Measurements from ENCODE around the gene ATRIP. TPM values are rescaled to one million over a fixed set of nuclear protein-coding genes. Genes with fewer than 3 reads are reported as not detected.

Gene ATRIP
- total and polyA plus RNA-seq, 10 of the 15 experiments (the other 5 are each of a cell fraction or from before 2014, with no cell fraction given): 1.4 to 16.0 (median 10.1) TPM

- ChIA-PET CTCF (interaction anchor here (0.6 to 22.0 kb wide), 9 partner anchors 10 to 157 kb away, joined by 3 to 757 read pairs (median 14); partner anchors contain the start of genes CCDC51 and TMA7), RAD21 (ENCODE audit: unreplicated experiment) (interaction anchor here (0.8 to 5.9 kb wide), 5 partner anchors 31 to 233 kb away, joined by 3 to 259 read pairs (median 28); partner anchors contain the start of gene SLC26A6), SMC1A (ENCODE audit: uncharacterized antibody, unreplicated experiment) (interaction anchor here (0.6 to 8.0 kb wide), 5 partner anchors 19 to 129 kb away, joined by 3 to 287 read pairs (median 16); partner anchors contain the start of genes ATRIP, CCDC51 and TMA7), POLR2A (no interaction called here)
- Histone ChIP-seq H3K4me1 (ENCODE audit: control insufficient read depth, insufficient read depth, low read length) (no peaks in the 10 kb centered on the region), H3K36me3 (ENCODE audit: control insufficient read depth in 2 of 2, insufficient read depth in 2 of 2, low read length in 1 of 2) (no peaks in the 10 kb centered on the region), H3K9me3 (replicated peaks; ENCODE audit: control insufficient read depth, insufficient read depth, low read length) (no peaks in the 10 kb centered on the region), H3K9ac (ENCODE audit: control insufficient read depth, insufficient read depth, low read length) (no peak overlapping the region), H3K27ac (ENCODE audit: control insufficient read depth, insufficient read depth) (no peak overlapping the region), H3K4me2 (ENCODE audit: control insufficient read depth, insufficient read depth) (no peak overlapping the region), H3K4me3 (no peak overlapping the region), H2AFZ (ENCODE audit: control insufficient read depth, low read depth, low read length) (no peak overlapping the region), H3K27me3 (replicated peaks in 1 of 2; ENCODE audit: control insufficient read depth in 2 of 2, insufficient read depth in 2 of 2, low read length in 1 of 2) (no peaks in the 10 kb centered on the region), H3K79me2 (ENCODE audit: control insufficient read depth, insufficient read depth, low read length) (no peaks in the 10 kb centered on the region), H4K20me1 (ENCODE audit: control insufficient read depth, insufficient read depth) (no peaks in the 10 kb centered on the region)
- in situ Hi-C loops (cut with MboI) (loop anchor here (5.0 kb wide), 1 partner anchor 35 kb away; no protein-coding TSS in a partner anchor), intact Hi-C loops (cut with micrococcal nuclease; ENCODE audit: unreplicated experiment) (no loop called here)
- ATAC-seq (no peak), FAIRE-seq (no peak), DNase-seq (ENCODE audit: low read depth, low spot score) (no peak)
- 27% methylated on average over 8 of the region's 8 CpGs for WGBS (ENCODE audit: insufficient coverage, insufficient replicate concordance, low lambda C conversion rate, missing lambda C conversion rate)
- TF ChIP-seq BHLHE40 (IDR thresholded peaks at IDR 0.05; ENCODE audit: borderline replicate concordance in 1 of 2, low read depth in 2 of 2, low read length in 1 of 2) (peak in 1 of 2 experiments; percentile 62; a peak in 1 of 4 replicates), RCOR1 (conservative IDR thresholded peaks at IDR 0.05; ENCODE audit: low read depth, low read length) (no peak)
- no TSS peak for BruUV-seq (replicated peaks)
These were observed 44.2 kb upstream of the ATRIP start for GRCh38 chr3:48402281-48402732.

- DNase-seq (ENCODE audit: low read depth, low spot score) (no peak), ATAC-seq (no peak), FAIRE-seq (no peak)
- ChIA-PET CTCF (interaction anchor here (1.1 to 22.0 kb wide), 4 partner anchors 10 to 146 kb away, joined by 3 to 757 read pairs (median 10); partner anchors contain the start of genes CCDC51 and TMA7), POLR2A (no interaction called here), RAD21 (ENCODE audit: unreplicated experiment) (interaction anchor here (4.2 to 5.9 kb wide), 2 partner anchors 30 to 34 kb away, joined by 28 to 259 read pairs; no protein-coding TSS in a partner anchor), SMC1A (ENCODE audit: uncharacterized antibody, unreplicated experiment) (interaction anchor here (0.6 to 8.0 kb wide), 2 partner anchors 33 to 129 kb away, joined by 3 to 287 read pairs; partner anchors contain the start of genes CCDC51 and TMA7)
- no peak overlapping the region for H3K4me2 ChIP-seq (ENCODE audit: control insufficient read depth, insufficient read depth)
- WGBS (ENCODE audit: insufficient coverage, insufficient replicate concordance, low lambda C conversion rate, missing lambda C conversion rate): 0% methylated on average over 3 of the region's 3 CpGs
- in situ Hi-C loops (cut with MboI): loop anchor here (5.0 kb wide), 1 partner anchor 34 kb away; no protein-coding TSS in a partner anchor
- H3K36me3 ChIP-seq (ENCODE audit: control insufficient read depth in 2 of 2, insufficient read depth in 2 of 2, low read length in 1 of 2): no peaks in the 10 kb centered on the region
- H3K27ac ChIP-seq (ENCODE audit: control insufficient read depth, insufficient read depth): no peak overlapping the region
- H3K4me1 ChIP-seq (ENCODE audit: control insufficient read depth, insufficient read depth, low read length): no peaks in the 10 kb centered on the region
- no peaks in the 10 kb centered on the region for H3K79me2 ChIP-seq (ENCODE audit: control insufficient read depth, insufficient read depth, low read length)
- H4K20me1 ChIP-seq (ENCODE audit: control insufficient read depth, insufficient read depth): no peaks in the 10 kb centered on the region
- no peak overlapping the region for H2AFZ ChIP-seq (ENCODE audit: control insufficient read depth, low read depth, low read length)
- BruUV-seq (replicated peaks): no TSS peak
- intact Hi-C loops (cut with micrococcal nuclease; ENCODE audit: unreplicated experiment): no loop called here
- no peak overlapping the region for H3K9ac ChIP-seq (ENCODE audit: control insufficient read depth, insufficient read depth, low read length)
- H3K4me3 ChIP-seq: no peak overlapping the region
- no peaks in the 10 kb centered on the region for H3K9me3 ChIP-seq (replicated peaks; ENCODE audit: control insufficient read depth, insufficient read depth, low read length)
- H3K27me3 ChIP-seq (replicated peaks in 1 of 2; ENCODE audit: control insufficient read depth in 2 of 2, insufficient read depth in 2 of 2, low read length in 1 of 2): no peaks in the 10 kb centered on the region
- TF ChIP-seq MTA3 (IDR thresholded peaks at IDR 0.05; ENCODE audit: borderline replicate concordance, low read length): no peak
- no peak for TF ChIP-seq ATF7 (IDR thresholded peaks at IDR 0.05; ENCODE audit: low read depth)
- no peak for TF ChIP-seq CTCF (IDR thresholded peaks at IDR 0.05 in 2 of 3, conservative IDR thresholded peaks at IDR 0.05 in 1 of 3; ENCODE audit: control insufficient read depth in 2 of 3, extremely low read depth in 1 of 3, insufficient read depth in 1 of 3, low read depth in 3 of 3, low read length in 3 of 3)
- TF ChIP-seq NFIC (IDR thresholded peaks at IDR 0.05; ENCODE audit: low read depth, low read length): no peak
- no peak for TF ChIP-seq CBX5 (IDR thresholded peaks at IDR 0.05; ENCODE audit: low read depth)
- no peak for TF ChIP-seq PML (IDR thresholded peaks at IDR 0.05; ENCODE audit: low read length)
- no peak for TF ChIP-seq NR2F1 (conservative IDR thresholded peaks at IDR 0.05)
- TF ChIP-seq CHD4 (IDR thresholded peaks at IDR 0.05): no peak
- TF ChIP-seq YY1 (IDR thresholded peaks at IDR 0.05; ENCODE audit: low read depth, low read length): no peak
- TF ChIP-seq FOS (IDR thresholded peaks at IDR 0.05; ENCODE audit: borderline replicate concordance, extremely low read depth, insufficient read length): no peak
- no peak for TF ChIP-seq ZBED1 (IDR thresholded peaks at IDR 0.05; ENCODE audit: borderline replicate concordance)
- TF ChIP-seq RB1 (IDR thresholded peaks at IDR 0.05; ENCODE audit: borderline replicate concordance): no peak
- no peak for TF ChIP-seq NR2C1 (IDR thresholded peaks at IDR 0.05)
These were observed 43.6 kb upstream of the ATRIP start for GRCh38 chr3:48402907-48403306.

All from GM12878 (cell line).